GM13977 (cell line): Measurements from ENCODE around the gene LONRF2.

Source experiments
- DNase-seq: peaks from one replicate; pipeline ENCODE4 v3.0.0; 2012; ENCODE audit warnings: low spot score
- in situ Hi-C: fragments of 300-500 bp; cut with MboI; formaldehyde crosslinking; loops from one replicate; pipeline ENCODE4 v1.12.0; 2022; ENCODE audit warnings: low sequenced_read_pairs, low pct_unique_long_range_greater_than_20kb, mixed read lengths, inconsistent platforms; ENCODE audit not compliant: unreplicated experiment
- TF ChIP-seq, protein P1 (sequence below): IDR thresholded peaks from 2 replicates; pipeline ENCODE4 v1.5.1; 2012; ENCODE audit warnings: mild to moderate bottlenecking, control low read depth; ENCODE audit not compliant: insufficient read depth; ENCODE audit errors: extremely low read depth, missing control alignments

The LONRF2 gene

DNA sequence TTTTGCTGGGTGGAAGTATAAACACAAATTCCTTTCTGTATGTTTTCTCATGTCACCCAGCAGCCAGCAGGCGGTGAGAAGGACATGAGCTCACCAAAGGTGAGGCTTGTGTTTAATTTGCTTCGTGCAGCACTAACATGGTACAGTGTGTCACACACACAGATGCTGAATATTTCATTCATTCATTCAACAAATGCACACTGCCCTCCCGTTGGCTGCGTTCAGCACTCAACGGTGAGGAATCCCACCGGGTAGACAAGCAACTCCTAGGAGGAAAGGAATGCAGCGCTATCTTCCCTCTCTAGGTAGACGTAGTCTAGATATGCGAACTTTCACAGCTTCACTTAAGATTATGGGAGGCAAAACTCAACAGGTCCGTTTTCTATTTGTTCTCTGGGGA lies 85.1 kb downstream of the LONRF2 start:
- in situ Hi-C loops = no loop called here
- TF ChIP-seq, protein P1, sequence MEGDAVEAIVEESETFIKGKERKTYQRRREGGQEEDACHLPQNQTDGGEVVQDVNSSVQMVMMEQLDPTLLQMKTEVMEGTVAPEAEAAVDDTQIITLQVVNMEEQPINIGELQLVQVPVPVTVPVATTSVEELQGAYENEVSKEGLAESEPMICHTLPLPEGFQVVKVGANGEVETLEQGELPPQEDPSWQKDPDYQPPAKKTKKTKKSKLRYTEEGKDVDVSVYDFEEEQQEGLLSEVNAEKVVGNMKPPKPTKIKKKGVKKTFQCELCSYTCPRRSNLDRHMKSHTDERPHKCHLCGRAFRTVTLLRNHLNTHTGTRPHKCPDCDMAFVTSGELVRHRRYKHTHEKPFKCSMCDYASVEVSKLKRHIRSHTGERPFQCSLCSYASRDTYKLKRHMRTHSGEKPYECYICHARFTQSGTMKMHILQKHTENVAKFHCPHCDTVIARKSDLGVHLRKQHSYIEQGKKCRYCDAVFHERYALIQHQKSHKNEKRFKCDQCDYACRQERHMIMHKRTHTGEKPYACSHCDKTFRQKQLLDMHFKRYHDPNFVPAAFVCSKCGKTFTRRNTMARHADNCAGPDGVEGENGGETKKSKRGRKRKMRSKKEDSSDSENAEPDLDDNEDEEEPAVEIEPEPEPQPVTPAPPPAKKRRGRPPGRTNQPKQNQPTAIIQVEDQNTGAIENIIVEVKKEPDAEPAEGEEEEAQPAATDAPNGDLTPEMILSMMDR = no peak
- DNase-seq = no peak

DNA sequence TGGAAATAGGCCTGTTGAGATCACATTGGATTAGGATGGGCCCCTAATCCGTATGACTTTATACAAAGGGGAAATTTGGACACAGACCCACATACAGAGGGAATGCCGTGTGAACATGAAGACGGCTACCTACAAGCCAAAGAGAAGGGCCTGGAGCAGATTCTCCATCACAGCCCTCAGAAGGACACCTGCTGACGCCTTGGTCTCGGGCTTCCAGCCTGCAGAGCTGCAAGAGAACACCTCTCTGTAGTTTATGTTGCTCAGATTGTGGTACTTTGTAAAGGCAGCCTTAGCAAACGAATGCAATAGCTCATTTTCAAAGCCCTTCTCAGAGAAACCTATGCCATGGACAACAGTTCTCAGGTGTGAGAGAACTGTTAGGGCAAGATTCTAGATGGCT lies 86.1 kb downstream of the LONRF2 start:
- in situ Hi-C loops = no loop called here
- no peak for DNase-seq
- TF ChIP-seq, protein P1 = no peak

DNA sequence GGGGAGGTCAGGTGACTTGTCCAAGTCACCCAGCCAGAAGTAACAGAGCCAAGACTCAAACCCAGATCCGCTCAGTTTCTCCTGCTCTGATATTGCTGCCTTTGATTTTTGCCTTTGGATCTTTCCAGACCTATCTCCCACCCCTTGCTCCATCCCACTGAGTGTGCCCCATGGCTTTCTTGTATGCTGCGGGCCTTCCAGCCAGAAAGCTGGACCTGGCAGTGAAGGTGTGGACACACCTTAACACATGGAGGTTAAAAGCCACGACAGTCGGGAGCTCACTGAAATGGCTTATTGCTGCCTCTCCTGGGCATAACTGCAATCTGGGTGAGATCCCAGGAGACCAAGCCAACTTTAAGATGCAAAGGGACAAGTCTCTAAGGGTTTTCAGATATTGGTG lies 86.7 kb downstream of the LONRF2 start:
- TF ChIP-seq, protein P1 = no peak
- DNase-seq = no peak
- in situ Hi-C loops = no loop called here

DNA sequence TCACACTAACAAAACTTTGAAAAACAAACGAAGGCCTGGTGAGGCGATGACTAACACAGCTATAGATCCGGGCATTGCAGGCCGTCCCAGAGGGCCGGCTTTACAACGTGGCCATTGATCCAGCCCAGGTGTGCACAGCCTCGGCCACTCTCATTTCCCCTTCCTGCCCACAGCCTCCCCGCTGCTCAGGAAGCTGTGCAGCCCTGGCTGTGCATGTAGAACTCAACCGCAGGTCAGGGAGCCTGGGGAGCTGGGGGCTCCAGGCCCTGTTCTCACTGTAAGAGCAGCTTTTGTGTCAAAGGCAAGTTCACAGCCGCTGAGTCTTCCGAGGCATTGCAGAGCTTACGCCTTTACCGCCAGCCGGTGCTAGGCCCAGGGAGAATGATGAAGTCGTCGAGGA lies 87.2 kb downstream of the LONRF2 start:
- in situ Hi-C loops = no loop called here

DNA sequence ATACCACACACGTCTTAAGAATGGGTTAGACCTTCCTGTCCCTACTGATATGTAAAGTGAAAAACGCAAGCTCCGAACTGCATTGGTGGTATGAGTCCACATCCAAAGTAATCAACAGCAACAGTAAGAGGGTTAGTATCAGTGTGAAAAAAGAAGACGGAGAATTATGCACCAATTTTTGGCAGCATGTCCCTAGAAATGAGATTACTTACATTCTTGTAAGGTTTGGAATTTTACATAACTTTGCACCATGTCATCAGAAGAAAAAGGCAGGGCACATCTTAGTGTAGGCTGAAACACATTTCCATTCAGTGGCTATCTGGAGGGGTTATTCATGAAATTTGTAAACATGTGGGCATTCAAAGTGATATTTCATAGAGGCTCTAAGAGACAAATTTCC lies 88.2 kb downstream of the LONRF2 start:
- in situ Hi-C loops = no loop called here
- no peak for DNase-seq
- TF ChIP-seq, protein P1 = no peak

More for the DNA sequence above, 87.2 kb downstream of the LONRF2 start:
- TF ChIP-seq, protein P1 = no peak
- DNase-seq = peak; percentile 44

DNA sequence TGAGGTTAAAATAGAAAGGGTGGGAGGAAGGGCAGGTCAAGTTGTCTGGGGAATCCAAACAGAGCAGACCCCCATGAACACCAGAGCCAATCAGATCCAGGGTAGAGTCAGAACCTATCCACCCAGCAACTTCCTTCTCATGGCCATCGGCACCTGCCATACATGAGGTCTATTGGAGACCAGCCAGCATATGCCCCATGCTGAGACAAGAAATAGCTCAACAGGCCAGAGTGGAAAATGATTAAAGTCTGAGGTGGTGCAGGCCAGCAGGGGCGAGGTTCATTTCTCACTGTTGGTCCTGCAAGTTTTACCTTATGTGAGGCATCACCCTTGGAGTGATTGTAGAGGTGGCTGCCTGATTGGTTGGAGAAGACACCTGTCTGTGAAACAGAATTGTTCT lies 89.2 kb downstream of the LONRF2 start:
- TF ChIP-seq, protein P1 = no peak
- DNase-seq = no peak
- in situ Hi-C loops = no loop called here

DNA sequence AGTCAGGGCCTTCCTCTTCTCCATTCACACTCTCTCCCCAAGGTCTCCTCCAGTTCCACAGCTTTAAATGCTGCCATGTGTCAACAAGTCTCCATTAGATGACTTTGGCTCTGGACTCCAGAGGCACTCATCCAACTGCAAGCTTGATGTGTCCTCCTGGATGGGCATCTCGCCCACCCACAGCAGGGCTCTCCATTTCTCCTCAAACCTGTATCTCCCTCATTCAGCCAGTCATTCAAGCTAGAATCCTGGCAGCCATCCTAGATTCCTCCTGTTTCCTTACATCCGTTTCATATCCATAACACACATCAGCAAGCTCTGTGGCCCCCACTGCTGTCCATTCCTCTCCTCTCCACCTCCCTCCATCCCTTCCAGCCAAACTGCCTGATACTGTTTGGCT lies 91.5 kb downstream of the LONRF2 start:
- DNase-seq = no peak
- in situ Hi-C loops = no loop called here
- TF ChIP-seq, protein P1 = no peak
